PFSK-1 (cell line): ENCODE results near the gene MYCBPAP.

Source experiments
- FOXP2 ChIP-seq: optimal IDR thresholded peaks from 2 replicates; pipeline ENCODE3; 2011; ENCODE audit warnings: borderline replicate concordance, control low read depth, inconsistent platforms; ENCODE audit not compliant: insufficient read depth; ENCODE audit errors: extremely low read length, extremely low read depth
- POLR2AphosphoS5 ChIP-seq: IDR thresholded peaks from 2 replicates; pipeline ENCODE4 v1.6.1; 2012; ENCODE audit warnings: low read depth, mild to moderate bottlenecking, control low read depth, low read length, moderate library complexity
- REST ChIP-seq, 2 experiments: IDR thresholded peaks; 2 replicates each; pipeline versions ENCODE4 v1.6.1 to v1.8.0; 2011 to 2012; ENCODE audit warnings: low read depth in 2 of 2, low read length in 2 of 2, control low read depth in 1 of 2, inconsistent platforms in 1 of 2, mild to moderate bottlenecking in 1 of 2, moderate library complexity in 1 of 2; ENCODE audit not compliant: insufficient read depth in 1 of 2
- SIN3A ChIP-seq: IDR thresholded peaks from 2 replicates; pipeline ENCODE4 v1.6.1; 2012; ENCODE audit warnings: mild to moderate bottlenecking, low read length, moderate library complexity, borderline replicate concordance; ENCODE audit not compliant: insufficient read depth
- TAF1 ChIP-seq: IDR thresholded peaks from 2 replicates; pipeline ENCODE4 v1.6.1; 2012; ENCODE audit warnings: low read length, control low read depth, borderline replicate concordance; ENCODE audit not compliant: insufficient read depth

The MYCBPAP gene

DNA sequence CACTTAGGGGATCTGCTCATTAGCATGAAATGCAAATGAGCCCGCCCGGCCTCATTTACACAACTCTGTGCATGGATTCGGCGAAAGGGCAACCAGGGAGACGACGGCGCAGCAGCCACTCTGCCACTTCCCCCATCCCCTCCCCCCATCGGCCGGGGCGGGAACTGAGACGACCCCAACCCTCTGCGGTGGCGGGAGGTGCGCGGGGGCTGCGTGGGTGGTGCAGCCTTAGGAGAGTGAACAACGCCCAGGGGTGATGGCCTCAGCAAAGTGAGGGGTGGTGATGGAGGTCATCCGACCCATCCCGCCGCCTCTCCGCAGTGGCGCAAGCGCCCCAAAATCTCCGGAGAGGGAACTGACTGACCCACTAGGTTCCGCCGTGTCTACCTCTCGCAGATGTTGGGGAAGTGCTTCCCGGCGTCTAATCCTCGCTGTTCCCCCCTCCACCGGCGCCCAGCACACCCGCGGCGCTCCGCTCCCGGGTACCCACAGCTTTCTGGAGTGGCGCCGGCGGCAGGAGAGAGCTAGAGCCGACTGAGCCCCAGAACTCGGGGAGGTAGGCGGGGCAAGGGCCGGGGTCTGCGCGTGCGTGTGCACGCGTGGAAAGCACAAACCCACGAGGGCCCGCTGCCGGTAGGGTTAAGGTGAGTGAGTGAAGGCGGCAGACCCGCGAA, 50.8 kb downstream of the MYCBPAP start:
- TF ChIP-seq SIN3A = no peak
- TF ChIP-seq FOXP2 = no peak
- TF ChIP-seq TAF1 = no peak
- TF ChIP-seq REST (IDR thresholded peaks at IDR 0.05; ENCODE audit: insufficient read depth in 1 of 2, low read depth in 2 of 2, low read length in 2 of 2) = no peak
- TF ChIP-seq POLR2AphosphoS5 = no peak

- no peak for TF ChIP-seq POLR2AphosphoS5
- TF ChIP-seq REST (IDR thresholded peaks at IDR 0.05; ENCODE audit: insufficient read depth in 1 of 2, low read depth in 2 of 2, low read length in 2 of 2) = no peak
- TF ChIP-seq FOXP2 = no peak
- TF ChIP-seq SIN3A = no peak
- no peak for TF ChIP-seq TAF1
Measured at GRCh38 chr17:50559674-50560184, 51.5 kb downstream of the MYCBPAP start.

GRCh38 chr17:50560185-50560824, 52.1 kb downstream of the MYCBPAP start, which contains the start of gene CACNA1G:
CACNA1G (plus strand) TSS chr17:50560715; CDS start chr17:50561460, 745 bp downstream.
- no peak for TF ChIP-seq FOXP2
- TF ChIP-seq REST (IDR thresholded peaks at IDR 0.05; ENCODE audit: insufficient read depth in 1 of 2, low read depth in 2 of 2, low read length in 2 of 2) = no peak
- TF ChIP-seq POLR2AphosphoS5 = no peak
- TF ChIP-seq SIN3A = no peak
- TF ChIP-seq TAF1 = no peak

DNA sequence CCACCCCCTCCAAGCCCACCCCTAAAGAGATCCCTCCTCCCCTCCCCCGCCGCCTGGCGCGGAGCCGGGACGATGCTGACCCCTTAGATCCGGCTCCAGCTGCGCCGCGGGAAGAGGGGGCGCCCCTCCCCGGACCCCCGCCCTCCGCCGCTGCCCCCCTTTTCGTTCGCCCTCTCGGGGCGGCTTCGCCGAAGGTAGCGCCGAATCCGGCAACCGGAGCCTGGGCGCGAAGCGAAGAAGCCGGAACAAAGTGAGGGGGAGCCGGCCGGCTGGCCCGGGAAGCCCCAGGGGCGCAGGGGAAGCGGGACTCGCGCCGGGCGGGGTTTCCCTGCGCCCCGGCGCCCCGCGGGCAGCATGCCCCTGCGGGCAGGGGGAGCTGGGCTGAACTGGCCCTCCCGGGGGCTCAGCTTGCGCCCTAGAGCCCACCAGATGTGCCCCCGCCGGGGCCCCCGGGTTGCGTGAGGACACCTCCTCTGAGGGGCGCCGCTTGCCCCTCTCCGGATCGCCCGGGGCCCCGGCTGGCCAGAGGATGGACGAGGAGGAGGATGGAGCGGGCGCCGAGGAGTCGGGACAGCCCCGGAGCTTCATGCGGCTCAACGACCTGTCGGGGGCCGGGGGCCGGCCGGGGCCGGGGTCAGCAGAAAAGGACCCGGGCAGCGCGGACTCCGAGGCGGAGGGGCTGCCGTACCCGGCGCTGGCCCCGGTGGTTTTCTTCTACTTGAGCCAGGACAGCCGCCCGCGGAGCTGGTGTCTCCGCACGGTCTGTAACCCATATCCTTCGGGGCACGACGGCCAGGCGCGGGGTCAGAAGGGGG, 52.9 kb downstream of the MYCBPAP start:
- TF ChIP-seq POLR2AphosphoS5 = no peak
- no peak for TF ChIP-seq REST (IDR thresholded peaks at IDR 0.05; ENCODE audit: insufficient read depth in 1 of 2, low read depth in 2 of 2, low read length in 2 of 2)
- no peak for TF ChIP-seq TAF1
- TF ChIP-seq SIN3A = no peak
- no peak for TF ChIP-seq FOXP2
